GM19328 (cell line): ENCODE measurements around the gene TC2N.
"Not testable (repeated sequence)": the region's sequence is repeated elsewhere in the genome, so short reads cannot be mapped to it uniquely, and the experiment has no call there.

Source experiments
- ATAC-seq: cut with Tn5 transposase; IDR thresholded peaks from one replicate; pipeline ENCODE4 v1.9.1; 2021; ENCODE audit warnings: mild to moderate bottlenecking, moderate library complexity; ENCODE audit not compliant: unreplicated experiment

TC2N gene

GRCh38 chr14:91867316-91867988 lies at the start of gene TC2N:
TC2N (minus strand) TSS chr14:91867536; CDS start chr14:91813769, 53,767 bp downstream.
- ATAC-seq = no peak

GRCh38 chr14:91912035-91912434 lies 44.7 kb upstream of the TC2N start:
- ATAC-seq = no peak

DNA sequence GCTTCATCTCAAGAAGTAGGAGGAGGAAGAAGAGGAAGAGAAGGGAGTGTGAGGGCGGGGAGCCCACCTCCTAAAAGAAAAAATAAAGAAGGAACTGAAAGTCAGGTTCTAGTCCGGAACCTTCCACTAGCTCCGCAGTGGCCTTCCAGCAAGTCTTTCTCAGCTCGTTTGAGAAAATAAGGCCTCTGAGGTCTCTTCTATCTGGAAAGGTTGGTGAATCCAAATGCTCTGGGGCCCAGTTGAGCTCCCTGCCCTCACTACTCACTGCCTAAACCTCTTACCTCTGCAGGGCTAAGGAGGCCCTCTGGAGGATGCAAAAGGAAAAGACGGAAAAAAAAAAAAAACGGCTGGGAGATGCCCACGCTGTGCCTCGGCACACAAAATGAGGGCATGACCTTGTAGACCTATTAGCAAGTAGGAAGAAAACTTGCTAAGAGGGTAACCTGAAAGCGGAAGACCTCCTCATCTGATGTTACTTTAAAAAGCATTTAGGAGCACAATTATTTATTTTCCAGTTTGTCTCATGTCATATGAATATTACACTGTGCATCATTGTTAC lies 44.2 kb upstream of the TC2N start:
- ATAC-seq = no peak

DNA sequence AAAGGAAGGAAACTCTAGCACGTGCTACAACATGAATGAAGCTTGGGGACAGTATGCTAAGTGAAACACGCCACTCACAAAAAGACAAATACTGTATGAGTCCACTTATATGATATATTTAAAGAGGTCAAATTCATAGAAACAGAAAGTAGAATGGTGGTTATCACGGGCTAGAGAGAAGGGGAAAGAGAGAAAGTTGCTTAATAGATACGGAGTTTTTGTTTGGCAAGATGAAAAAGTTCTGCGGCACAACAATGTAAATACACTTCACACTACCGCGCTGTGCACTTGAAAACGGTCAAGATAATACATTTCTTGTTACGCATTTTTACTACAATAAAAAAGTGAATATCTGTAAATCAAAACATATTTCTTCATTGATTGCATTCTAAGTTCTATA lies 42.9 kb upstream of the TC2N start:
- ATAC-seq = no peak

GRCh38 chr14:91906374-91906773 lies 39.0 kb upstream of the TC2N start:
- ATAC-seq = no peak

GRCh38 chr14:91904956-91905645 lies 37.8 kb upstream of the TC2N start:
- no peak for ATAC-seq

DNA sequence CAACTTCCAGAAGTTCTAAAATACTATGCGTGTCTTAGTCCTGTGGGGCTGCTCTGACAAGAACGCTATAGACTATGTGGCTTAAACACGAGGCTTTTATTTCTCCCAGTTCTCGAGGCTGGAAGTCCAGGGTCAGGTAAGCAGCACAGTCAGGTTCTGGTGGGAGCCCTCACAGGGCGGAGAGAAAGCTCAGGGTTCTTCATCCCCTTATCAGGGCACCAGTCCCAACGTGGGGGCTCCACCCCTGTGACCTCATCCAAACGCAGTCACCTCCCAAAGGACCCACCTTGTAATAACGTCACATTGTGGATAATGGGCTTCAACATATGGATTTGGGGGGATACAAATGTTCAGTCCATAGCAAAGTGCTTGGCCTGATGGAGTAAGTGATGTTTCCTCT lies 37.1 kb upstream of the TC2N start:
- ATAC-seq = no peak

DNA sequence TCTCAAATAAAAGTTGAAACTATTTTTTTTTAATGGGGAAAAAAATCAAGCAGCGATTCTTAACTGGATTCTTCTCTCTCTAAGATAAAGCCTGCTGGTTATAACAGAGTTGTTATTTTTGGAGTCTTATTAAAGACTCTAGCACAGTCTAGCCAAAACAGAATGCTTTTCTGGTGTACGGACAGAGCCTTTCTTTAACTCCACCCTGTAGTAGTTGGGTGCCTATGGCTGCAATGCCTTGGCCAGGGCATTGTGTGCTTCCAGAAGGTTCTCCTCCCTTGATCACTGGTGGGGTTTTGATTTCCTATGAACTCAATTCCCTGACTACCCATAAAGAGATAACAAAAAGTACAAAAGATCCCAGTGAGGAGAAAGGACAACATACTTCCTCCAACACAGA lies 35.7 kb upstream of the TC2N start:
- no peak for ATAC-seq

GRCh38 chr14:91902336-91902735 lies 35.0 kb upstream of the TC2N start:
- ATAC-seq = no peak

- ATAC-seq = no peak
Measured at GRCh38 chr14:91901449-91902226, 34.3 kb upstream of the TC2N start.

DNA sequence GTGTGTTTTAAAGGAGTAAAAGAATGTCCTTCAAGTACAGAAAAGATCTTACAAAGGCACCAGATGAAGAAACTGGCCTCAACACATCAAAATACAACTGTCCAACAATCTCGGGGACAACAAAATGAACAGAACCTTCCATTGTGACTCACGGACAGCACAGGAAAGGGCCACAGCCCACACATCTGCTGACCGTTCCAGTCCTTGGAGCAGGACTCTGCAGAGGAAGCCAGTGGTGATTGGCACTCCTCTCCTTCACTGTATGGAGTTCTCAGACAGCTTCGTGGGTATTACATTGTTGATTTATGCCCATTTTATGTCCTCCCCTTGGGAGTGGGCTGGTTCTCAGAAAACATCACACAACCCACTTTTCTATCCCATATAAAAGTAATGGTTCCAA lies 32.5 kb upstream of the TC2N start:
- no peak for ATAC-seq

DNA sequence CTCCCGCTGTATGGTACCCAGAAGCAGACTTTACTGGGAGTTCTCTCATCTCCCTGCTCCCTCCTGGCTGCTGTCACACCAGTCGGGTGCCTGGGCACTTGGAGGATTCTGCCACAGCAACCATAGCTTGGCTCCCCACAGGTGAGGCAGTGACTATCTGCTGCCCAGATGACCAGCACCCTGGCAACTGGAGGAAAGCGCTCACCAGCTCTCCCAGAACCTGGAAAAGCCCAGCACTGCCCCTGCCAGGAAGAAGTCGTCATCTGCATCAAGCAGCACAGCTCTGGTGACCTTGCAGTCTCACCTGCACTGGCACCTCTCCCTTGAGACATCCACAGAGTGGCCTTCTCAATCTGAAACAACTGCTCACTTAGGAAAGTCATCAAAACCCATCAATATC lies 31.9 kb upstream of the TC2N start:
- ATAC-seq = no peak

GRCh38 chr14:91898372-91898771 lies 31.0 kb upstream of the TC2N start:
- ATAC-seq = no peak

- ATAC-seq = not testable (repeated sequence)
Measured at GRCh38 chr14:91897716-91898115, 30.4 kb upstream of the TC2N start.

DNA sequence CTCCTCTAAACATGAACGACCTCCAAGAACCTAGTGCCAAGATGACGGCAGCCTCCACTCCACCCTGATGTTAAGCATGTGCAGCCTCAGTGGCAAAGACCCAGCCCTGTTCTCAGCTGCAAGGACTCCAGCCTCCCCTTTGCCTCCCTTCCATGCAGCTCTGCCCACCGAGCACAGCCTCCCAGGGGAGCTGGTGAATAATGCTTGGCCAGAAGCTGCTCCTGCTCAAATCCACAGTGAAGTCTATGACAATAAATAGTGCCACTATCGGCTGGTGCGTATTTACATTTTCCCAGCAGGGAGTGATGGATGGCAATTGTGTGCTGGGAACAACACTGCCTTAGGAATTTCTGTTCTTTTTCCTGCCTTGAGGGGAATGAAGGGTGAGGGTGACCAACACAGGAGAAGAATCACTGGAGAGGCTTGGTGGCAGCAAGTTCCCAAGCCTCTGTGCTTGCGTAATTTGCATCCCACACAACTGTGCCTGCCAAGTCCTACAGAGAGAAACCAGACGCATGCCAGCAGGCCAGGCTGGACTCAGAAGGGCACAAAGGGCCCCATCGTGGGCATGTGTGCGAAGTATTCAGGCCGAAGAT lies 29.9 kb upstream of the TC2N start:
- no peak for ATAC-seq

GRCh38 chr14:91896419-91896818 lies 29.1 kb upstream of the TC2N start:
- no peak for ATAC-seq

- ATAC-seq = no peak
Measured at GRCh38 chr14:91893669-91894068, 26.3 kb upstream of the TC2N start.

DNA sequence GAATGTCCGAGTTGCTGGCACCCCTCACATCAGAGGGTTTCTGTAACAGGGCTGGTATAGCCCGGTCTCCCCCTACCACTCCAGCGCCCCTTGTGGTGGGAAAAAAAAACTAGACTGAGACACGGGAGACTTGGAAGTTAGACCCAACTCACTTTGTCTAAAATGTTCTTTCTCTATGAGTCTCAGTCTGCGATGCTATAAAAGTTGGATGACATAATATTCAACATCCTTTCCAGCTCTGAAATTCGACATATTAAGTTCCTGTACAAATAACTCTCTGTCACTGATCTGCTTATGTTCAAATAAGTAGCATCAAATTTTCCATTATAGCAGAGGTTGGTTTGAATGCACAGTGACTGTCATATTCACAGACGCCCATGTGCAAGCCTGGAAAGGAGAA lies 25.7 kb upstream of the TC2N start:
- no peak for ATAC-seq

DNA sequence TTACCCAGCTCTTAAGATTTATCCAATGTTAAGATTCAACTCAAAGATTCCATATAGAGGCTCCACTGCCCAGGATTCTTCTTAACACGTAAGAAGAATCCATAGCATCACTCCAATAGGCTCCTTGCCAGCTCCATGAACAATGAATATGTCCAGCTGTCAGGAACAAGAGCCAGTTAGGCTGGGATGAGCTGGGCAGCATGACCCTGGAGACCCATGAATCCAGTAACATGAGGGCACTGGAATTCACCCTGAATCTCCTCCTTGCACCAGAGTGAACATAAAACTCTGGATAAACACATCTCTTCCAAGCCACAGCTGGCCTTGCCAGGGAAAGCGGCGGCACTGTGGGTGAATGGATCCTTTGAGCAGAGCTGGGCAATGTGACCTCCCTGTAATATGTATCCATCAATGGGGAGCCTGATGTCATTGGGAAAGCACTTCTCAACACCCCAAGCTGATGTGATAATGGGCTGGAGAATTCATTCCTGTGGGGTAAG lies 24.4 kb upstream of the TC2N start:
- no peak for ATAC-seq

GRCh38 chr14:91891101-91891500 lies 23.8 kb upstream of the TC2N start:
- no peak for ATAC-seq

DNA sequence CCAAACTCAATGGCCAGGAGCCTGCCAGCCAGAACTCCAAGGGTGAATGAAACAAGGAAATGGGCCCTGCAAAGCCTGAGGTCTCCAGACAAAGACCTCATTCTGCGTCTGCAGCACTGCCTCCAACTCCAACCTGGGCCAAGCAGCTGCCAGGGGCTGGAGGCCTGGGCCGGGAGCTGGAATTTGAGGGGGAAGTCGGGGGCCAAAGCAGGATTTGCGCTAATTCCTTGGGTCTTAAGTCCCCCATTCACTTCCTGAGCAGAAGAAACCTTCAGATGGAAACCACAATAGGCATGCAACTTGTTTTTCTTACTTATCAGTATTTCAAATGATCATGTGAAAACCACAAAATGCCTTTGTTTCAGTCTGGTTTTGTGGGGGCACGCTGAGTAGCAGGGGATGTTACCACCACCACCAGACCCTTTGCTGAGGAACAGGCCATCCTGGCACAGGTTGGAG lies 23.0 kb upstream of the TC2N start:
- ATAC-seq = no peak
